HepG2 (cell line): ENCODE data around the gene APOA1. TPM values are rescaled to one million over a fixed set of nuclear protein-coding genes. Genes with fewer than 3 reads are reported as not detected.
A peak's percentile ranks its signal among the peaks of the same experiment; 100 is the strongest.

ENCODE experiments used
- ATAC-seq: fragments of 200-7000 bp; cut with Tn5 transposase; 3 replicates; pipeline ENCODE4 v1.9.1; 2020; ENCODE audit warnings: mild to moderate bottlenecking, moderate library complexity
- BruUV-seq: library from RNA; stranded (reverse); fragments of 400-500 nt; replicated peaks from 2 replicates; lab custom pipeline; 2021; lab: Mats Ljungman, UMichigan
- CTCF ChIA-PET: fragments of 300-600 bp; formaldehyde crosslinking; extraction: SDS; loops from one replicate; lab custom pipeline; 2021; ENCODE audit warnings: low total read pairs, inconsistent platforms, low intra/inter-chr PET ratio; lab: Yijun Ruan, JAX
- POLR2A ChIA-PET: fragments of 350-600 bp; sonication (Branson Sonifier 250); formaldehyde crosslinking; loops from one replicate; lab custom pipeline; 2020; ENCODE audit warnings: antibody characterized with exemption, inconsistent platforms; lab: Yijun Ruan, JAX
- DNase-seq: peaks from one replicate; pipeline ENCODE4 v3.0.0-alpha.2; 2015; ENCODE audit warnings: low spot score
- FAIRE-seq: peaks from 3 replicates; lab custom pipeline; 2011; peaks lifted over from hg19 to GRCh38; lab: Jason Lieb, UNC
- H2AFZ ChIP-seq: one replicate; pipeline ENCODE4 v1.6.1; 2011; ENCODE audit warnings: low read length, inconsistent platforms
- H3K27ac ChIP-seq: fragments of 300-600 bp; 3 replicates; pipeline ENCODE4 v1.8.0; 2011; ENCODE audit warnings: mixed run types, mild to moderate bottlenecking, mixed read lengths, low read length, inconsistent platforms; ENCODE audit not compliant: insufficient read depth; ENCODE audit errors: extremely low read length
- H3K27me3 ChIP-seq, 2 experiments: fragments of 200-600 bp in 1 of 2; 2 replicates in 1 of 2; 3 replicates in 1 of 2; pipeline versions ENCODE4 v1.6.0 to v1.8.0; 2011; ENCODE audit warnings: low read length in 2 of 2, mild to moderate bottlenecking in 2 of 2, moderate library complexity in 2 of 2, inconsistent platforms in 1 of 2; ENCODE audit not compliant: insufficient read depth in 2 of 2, control insufficient read depth in 1 of 2
- H3K36me3 ChIP-seq, 2 experiments: fragments of 200-600 bp in 1 of 2; replicated peaks in 1 of 2; 2 replicates in 1 of 2; 3 replicates in 1 of 2; pipeline versions ENCODE4 v1.5.1 to v1.8.0; 2011; ENCODE audit warnings: low read length in 2 of 2, inconsistent platforms in 1 of 2; ENCODE audit not compliant: insufficient read depth in 2 of 2, control insufficient read depth in 1 of 2
- H3K4me1 ChIP-seq: 2 replicates; pipeline ENCODE4 v1.5.1; 2012; ENCODE audit warnings: low read length, inconsistent platforms; ENCODE audit not compliant: insufficient read depth
- H3K4me2 ChIP-seq: 2 replicates; pipeline ENCODE4 v1.6.0; 2011; ENCODE audit warnings: low read depth, low read length, inconsistent platforms
- H3K4me3 ChIP-seq, 3 experiments: fragments of 200-600 bp in 1 of 3; sonication (generic), shearing (Covaris generic) in 1 of 3; replicated peaks in 1 of 3; 2 replicates each; pipeline ENCODE4 v1.5.1; 2011 to 2016; ENCODE audit warnings: low read length in 3 of 3, inconsistent platforms in 2 of 3, low read depth in 2 of 3, mild to moderate bottlenecking in 2 of 3, control low read depth in 1 of 3, mixed read lengths in 1 of 3; ENCODE audit not compliant: insufficient read depth in 1 of 3
- H3K79me2 ChIP-seq: one replicate; pipeline ENCODE4 v1.6.1; 2011; ENCODE audit warnings: low read length, inconsistent platforms; ENCODE audit not compliant: insufficient read depth
- H3K9ac ChIP-seq: 2 replicates; pipeline ENCODE4 v1.6.0; 2011; ENCODE audit warnings: mild to moderate bottlenecking, low read depth, low read length, inconsistent platforms; ENCODE audit not compliant: insufficient read depth
- H3K9me3 ChIP-seq: 2 replicates; pipeline ENCODE4 v1.5.1; 2012; ENCODE audit warnings: mild to moderate bottlenecking, low read length
- H4K20me1 ChIP-seq: 2 replicates; pipeline ENCODE4 v1.6.0; 2011; ENCODE audit warnings: inconsistent platforms, mild to moderate bottlenecking, low read length, moderate library complexity; ENCODE audit not compliant: insufficient read depth
- BCL6 ChIP-seq: IDR thresholded peaks from 2 replicates; pipeline ENCODE4 v1.6.1; 2016; ENCODE audit warnings: missing genetic modification reagents, missing compliant biosample characterization
- CEBPB ChIP-seq: IDR thresholded peaks from 2 replicates; pipeline ENCODE4 v1.6.1; 2011; ENCODE audit warnings: low read depth, low read length, improper control_type of control experiment, borderline replicate concordance
- GATAD1 ChIP-seq: IDR thresholded peaks from 2 replicates; pipeline ENCODE4 v1.6.1; 2016; ENCODE audit warnings: missing genetic modification reagents, missing compliant biosample characterization
- MEIS2 ChIP-seq: sonication (generic); formaldehyde crosslinking; IDR thresholded peaks from 2 replicates; pipeline ENCODE4 v1.9.0; 2021; ENCODE audit warnings: mild to moderate bottlenecking, missing genetic modification reagents
- NAIF1 ChIP-seq: sonication (generic); formaldehyde crosslinking; IDR thresholded peaks from 2 replicates; pipeline ENCODE4 v1.5.0; 2020; ENCODE audit warnings: mild to moderate bottlenecking, missing genetic modification reagents, borderline replicate concordance
- NR2C2 ChIP-seq: sonication (generic); formaldehyde crosslinking; IDR thresholded peaks from 2 replicates; pipeline ENCODE4 v1.4.0; 2020; ENCODE audit warnings: missing genetic modification reagents, mild to moderate bottlenecking, moderate library complexity, borderline replicate concordance
- REXO4 ChIP-seq: sonication (generic); formaldehyde crosslinking; IDR thresholded peaks from 2 replicates; pipeline ENCODE4 v1.8.0; 2022; ENCODE audit warnings: missing genetic modification reagents, mild to moderate bottlenecking, borderline replicate concordance
- ZFX ChIP-seq: sonication (generic); formaldehyde crosslinking; IDR thresholded peaks from 2 replicates; pipeline ENCODE4 v1.4.0; 2020; ENCODE audit warnings: mild to moderate bottlenecking, low read depth, missing genetic modification reagents, moderate library complexity
- ZFYVE20 ChIP-seq: sonication (generic); formaldehyde crosslinking; IDR thresholded peaks from 2 replicates; pipeline ENCODE4 v1.8.0; 2023; ENCODE audit warnings: low read depth, mild to moderate bottlenecking, moderate library complexity, missing genetic modification reagents, borderline replicate concordance
- ZNF207 ChIP-seq: fragments of 450-650 bp; IDR thresholded peaks from 2 replicates; pipeline ENCODE4 v1.6.1; 2016; ENCODE audit warnings: antibody characterized with exemption, borderline replicate concordance
- ZNF296 ChIP-seq: sonication (generic); formaldehyde crosslinking; conservative IDR thresholded peaks from 2 replicates; pipeline ENCODE4 v1.5.0; 2020; ENCODE audit warnings: mild to moderate bottlenecking, missing genetic modification reagents
- ZNF549 ChIP-seq: sonication (generic); formaldehyde crosslinking; IDR thresholded peaks from 2 replicates; pipeline ENCODE4 v1.5.0; 2020; ENCODE audit warnings: missing genetic modification reagents
- ZNF772 ChIP-seq: sonication (generic); formaldehyde crosslinking; IDR thresholded peaks from 2 replicates; pipeline ENCODE4 v1.5.0; 2020; ENCODE audit warnings: mild to moderate bottlenecking, missing genetic modification reagents
- ZZZ3 ChIP-seq: sonication (generic); formaldehyde crosslinking; IDR thresholded peaks from 2 replicates; pipeline ENCODE4 v1.4.0; 2020; ENCODE audit warnings: missing genetic modification reagents, mild to moderate bottlenecking, borderline replicate concordance
- WGBS: methylation state at CpG from one replicate; pipeline ENCODE4 v1.1.6; 2017; ENCODE audit warnings: low lambda C conversion rate; 5-methylcytosine and 5-hydroxymethylcytosine counted together
- in situ Hi-C: cut with HindIII; loops from 2 replicates; pipeline ENCODE4 v1.10.0; 2017; ENCODE audit warnings: low pct_unique_long_range_greater_than_20kb; ENCODE audit not compliant: extremely low pct_ligation_motif_present
- intact Hi-C: fragments of 100-400 bp; cut with micrococcal nuclease; formaldehyde crosslinking; loops from one replicate; pipeline ENCODE4 v1.10.0; 2022; ENCODE audit not compliant: unreplicated experiment
- polyA plus RNA-seq, 8 experiments: library from polyadenylated mRNA; depleted of rRNA in 3 of 8; stranded (reverse) in 7 of 8; unstranded in 1 of 8; fragments of >200 nt; fragmentation: Illumina TruSeq in 4 of 8; extraction: Trizol in 4 of 8; gene quantifications; 2 replicates each; pipeline versions ENCODE4 v1.2.1 to v1.2.3, GENCODE V29; 2011 to 2016; ENCODE audit warnings: low read depth in 4 of 8, missing spikeins in 1 of 8, mixed read lengths in 1 of 8; ENCODE audit not compliant: insufficient read depth in 1 of 8
- total RNA-seq, 5 experiments: library from RNA; depleted of rRNA; stranded (reverse); fragments of >200 nt; fragmentation: Illumina TruSeq; extraction: Trizol; gene quantifications; 2 replicates each; pipeline ENCODE4 v1.2.3, GENCODE V29; 2016; ENCODE audit warnings: low read depth in 1 of 5
- TF ChIP-seq, protein P1 (sequence below): sonication (generic); formaldehyde crosslinking; IDR thresholded peaks from 2 replicates; pipeline ENCODE4 v1.5.0; 2020; ENCODE audit warnings: mild to moderate bottlenecking, missing genetic modification reagents

Gene APOA1
- total and polyA plus RNA-seq, 2 of the 13 experiments (the other 11 are each of a cell fraction or from before 2014, with no cell fraction given), result 1,973 to 5,485 TPM

DNA sequence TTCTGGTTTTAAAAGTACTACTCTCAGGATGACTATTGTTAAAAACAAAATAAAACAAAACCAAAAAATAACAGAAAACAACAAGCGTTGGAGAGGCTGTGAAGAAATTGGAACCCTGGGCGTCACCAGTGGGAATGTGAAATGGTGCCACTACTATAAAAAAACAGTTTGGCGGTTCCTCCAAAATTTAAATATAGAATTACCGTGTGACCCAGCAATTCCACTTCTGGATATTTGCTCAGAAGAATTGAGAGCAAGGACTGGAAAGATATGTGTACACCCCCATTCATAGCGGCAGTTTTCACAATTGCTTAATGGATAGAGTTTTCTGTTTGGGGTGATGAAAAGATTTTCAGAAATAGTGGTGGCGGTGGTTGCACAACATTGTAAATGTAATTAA is 22.9 kb downstream of the APOA1 start:
- Histone ChIP-seq H3K9me3 (no peaks in the 10 kb centered on the region), H3K4me2 (no peak overlapping the region), H3K36me3 (no peaks in the 10 kb centered on the region), H3K9ac (no peak overlapping the region), H2AFZ (no peak overlapping the region), H3K79me2 (no peaks in the 10 kb centered on the region), H3K4me3 (no peak overlapping the region), H4K20me1 (no peaks in the 10 kb centered on the region), H3K27ac (peak overlapping the region; percentile 70), H3K27me3 (no peaks in the 10 kb centered on the region), H3K4me1 (peaks cover 77% of the 10 kb centered on the region)
- no peak for FAIRE-seq
- ChIA-PET POLR2A (interaction anchor here (2.6 to 4.5 kb wide), 4 partner anchors 12 to 23 kb away, joined by 35 to 105 read pairs (median 45); partner anchors contain the start of genes APOA1, APOA4, APOA5 and APOC3), CTCF (no interaction called here)
- BruUV-seq, result no TSS peak
- in situ Hi-C loops (no loop called here), intact Hi-C loops (no loop called here)
- ATAC-seq, result no peak
- TF ChIP-seq MEIS2 (CRISPR knock-in tag), result no peak
- no peak for TF ChIP-seq ZNF296 (CRISPR knock-in tag)
- no peak for TF ChIP-seq ZNF549
- no peak for DNase-seq
- 84% methylated on average over 6 of the region's 6 CpGs for WGBS

DNA sequence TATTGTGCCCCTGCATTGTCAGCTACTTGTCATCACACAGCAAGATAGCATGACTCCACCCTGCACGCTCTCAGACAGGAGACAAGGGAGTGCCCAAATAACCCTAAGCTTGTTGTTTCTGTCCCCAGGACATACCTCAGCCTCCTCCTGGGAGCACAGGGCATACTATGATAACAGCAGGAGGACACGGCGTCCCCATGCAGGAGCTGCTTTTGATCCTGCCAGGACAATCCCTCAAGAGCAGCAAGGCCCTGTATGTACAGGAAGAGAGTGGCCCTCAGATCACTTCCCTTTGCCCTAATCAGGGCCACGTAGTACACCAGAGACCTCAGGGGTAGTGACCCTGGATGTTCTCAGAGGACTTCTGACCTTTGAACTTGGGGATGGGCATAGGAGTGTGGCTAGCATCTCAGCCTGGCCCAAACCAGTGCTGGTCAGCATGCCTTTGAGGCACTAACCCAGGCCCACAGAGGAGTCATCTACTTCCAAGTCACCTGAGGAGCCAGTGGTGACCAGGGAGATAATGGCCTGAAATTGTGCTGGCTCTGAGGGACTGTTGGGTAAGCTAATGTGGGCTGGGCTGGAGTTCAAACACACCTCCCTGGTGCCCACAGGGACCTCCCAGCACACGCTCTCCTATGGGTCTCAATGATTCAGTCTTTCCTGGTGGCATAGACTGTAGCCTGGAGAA is 23.5 kb downstream of the APOA1 start:
- WGBS, result 33% methylated on average over 3 of the region's 5 CpGs
- ChIA-PET POLR2A (interaction anchor here (2.6 to 4.5 kb wide), 4 partner anchors 12 to 23 kb away, joined by 35 to 105 read pairs (median 45); partner anchors contain the start of genes APOA1, APOA4, APOA5 and APOC3), CTCF (no interaction called here)
- peak; percentile 77 for ATAC-seq
- Histone ChIP-seq H3K36me3 (no peaks in the 10 kb centered on the region), H3K9ac (no peak overlapping the region; the same call in 1 of the 2 replicates), H2AFZ (no peak overlapping the region), H3K79me2 (no peaks in the 10 kb centered on the region), H3K27ac (peak overlapping the region; percentile 70), H3K27me3 (no peaks in the 10 kb centered on the region), H3K4me3 (no peak overlapping the region; a peak in 1 of 6 replicates), H3K9me3 (no peaks in the 10 kb centered on the region), H3K4me1 (peaks cover 83% of the 10 kb centered on the region), H4K20me1 (no peaks in the 10 kb centered on the region), H3K4me2 (peak overlapping the region; percentile 55)
- BruUV-seq, result no TSS peak
- FAIRE-seq, result peak; percentile 60
- in situ Hi-C loops, result no loop called here
- peak; percentile 50 for DNase-seq
- intact Hi-C loops, result no loop called here
- no peak for TF ChIP-seq GATAD1 (CRISPR knock-in tag)
- no peak for TF ChIP-seq CEBPB
- no peak for TF ChIP-seq ZFYVE20 (CRISPR knock-in tag)
- TF ChIP-seq REXO4 (CRISPR knock-in tag), result no peak
- peak; percentile 36; the same call in 1 of the 2 replicates for TF ChIP-seq ZFX
- no peak for TF ChIP-seq ZZZ3 (CRISPR knock-in tag)
- TF ChIP-seq, protein P1, sequence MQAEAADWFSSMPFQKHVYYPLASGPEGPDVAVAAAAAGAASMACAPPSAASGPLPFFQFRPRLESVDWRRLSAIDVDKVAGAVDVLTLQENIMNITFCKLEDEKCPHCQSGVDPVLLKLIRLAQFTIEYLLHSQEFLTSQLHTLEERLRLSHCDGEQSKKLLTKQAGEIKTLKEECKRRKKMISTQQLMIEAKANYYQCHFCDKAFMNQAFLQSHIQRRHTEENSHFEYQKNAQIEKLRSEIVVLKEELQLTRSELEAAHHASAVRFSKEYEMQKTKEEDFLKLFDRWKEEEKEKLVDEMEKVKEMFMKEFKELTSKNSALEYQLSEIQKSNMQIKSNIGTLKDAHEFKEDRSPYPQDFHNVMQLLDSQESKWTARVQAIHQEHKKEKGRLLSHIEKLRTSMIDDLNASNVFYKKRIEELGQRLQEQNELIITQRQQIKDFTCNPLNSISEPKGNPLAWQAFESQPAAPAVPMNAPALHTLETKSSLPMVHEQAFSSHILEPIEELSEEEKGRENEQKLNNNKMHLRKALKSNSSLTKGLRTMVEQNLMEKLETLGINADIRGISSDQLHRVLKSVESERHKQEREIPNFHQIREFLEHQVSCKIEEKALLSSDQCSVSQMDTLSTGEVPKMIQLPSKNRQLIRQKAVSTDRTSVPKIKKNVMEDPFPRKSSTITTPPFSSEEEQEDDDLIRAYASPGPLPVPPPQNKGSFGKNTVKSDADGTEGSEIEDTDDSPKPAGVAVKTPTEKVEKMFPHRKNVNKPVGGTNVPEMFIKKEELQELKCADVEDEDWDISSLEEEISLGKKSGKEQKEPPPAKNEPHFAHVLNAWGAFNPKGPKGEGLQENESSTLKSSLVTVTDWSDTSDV, result no peak
- TF ChIP-seq BCL6, result peak; percentile 83
- peak; percentile 88 for TF ChIP-seq NR2C2 (CRISPR knock-in tag)
- TF ChIP-seq ZNF772 (CRISPR knock-in tag), result no peak
- TF ChIP-seq NAIF1 (CRISPR knock-in tag), result no peak
- TF ChIP-seq ZNF207, result no peak
